ENCODE measurements around the gene YIPF6. TPM values are rescaled to one million over a fixed set of nuclear protein-coding genes. Genes with fewer than 3 reads are reported as not detected.
"Not testable (repeated sequence)": the region's sequence is repeated elsewhere in the genome, so short reads cannot be mapped to it uniquely, and the experiment has no call there.

Gene YIPF6
- total RNA-seq, 2 donors from 2014 or later, result 24.0 to 35.6 TPM

DNA sequence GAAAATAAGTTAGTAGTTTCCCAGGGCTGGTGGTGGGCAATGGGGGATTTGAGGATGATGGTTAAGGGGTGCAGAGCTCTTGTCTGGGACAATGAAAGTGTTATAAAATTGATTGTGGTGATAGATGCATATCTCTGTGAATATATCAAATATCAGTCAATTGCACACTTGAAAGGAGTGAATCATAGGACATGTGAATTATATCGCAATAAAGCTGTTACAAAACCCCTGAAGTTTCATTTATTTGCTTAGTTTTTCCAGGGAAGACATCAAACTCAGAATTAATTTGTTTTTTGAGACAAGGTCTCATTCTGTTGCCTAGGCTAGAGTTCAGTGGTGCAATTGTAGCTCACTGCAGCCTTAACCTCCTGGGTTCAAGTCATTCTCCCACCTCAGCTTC is 17.9 kb upstream of the YIPF6 start:
- ATAC-seq (ENCODE audit: insufficient number of reproducible peaks, low FRiP score, low read depth), result no peak
- Histone ChIP-seq H3K27ac (no peak overlapping the region), H3K4me1 (ENCODE audit: control insufficient read depth in 1 of 2, low read depth in 2 of 2) (no peaks in the 10 kb centered on the region), H3K36me3 (no peaks in the 10 kb centered on the region), H3K4me3 (no peak overlapping the region), H3K9me3 (no peaks in the 10 kb centered on the region), H3K27me3 (replicated peaks; ENCODE audit: insufficient read depth) (no peaks in the 10 kb centered on the region)
- TF ChIP-seq, protein P1, sequence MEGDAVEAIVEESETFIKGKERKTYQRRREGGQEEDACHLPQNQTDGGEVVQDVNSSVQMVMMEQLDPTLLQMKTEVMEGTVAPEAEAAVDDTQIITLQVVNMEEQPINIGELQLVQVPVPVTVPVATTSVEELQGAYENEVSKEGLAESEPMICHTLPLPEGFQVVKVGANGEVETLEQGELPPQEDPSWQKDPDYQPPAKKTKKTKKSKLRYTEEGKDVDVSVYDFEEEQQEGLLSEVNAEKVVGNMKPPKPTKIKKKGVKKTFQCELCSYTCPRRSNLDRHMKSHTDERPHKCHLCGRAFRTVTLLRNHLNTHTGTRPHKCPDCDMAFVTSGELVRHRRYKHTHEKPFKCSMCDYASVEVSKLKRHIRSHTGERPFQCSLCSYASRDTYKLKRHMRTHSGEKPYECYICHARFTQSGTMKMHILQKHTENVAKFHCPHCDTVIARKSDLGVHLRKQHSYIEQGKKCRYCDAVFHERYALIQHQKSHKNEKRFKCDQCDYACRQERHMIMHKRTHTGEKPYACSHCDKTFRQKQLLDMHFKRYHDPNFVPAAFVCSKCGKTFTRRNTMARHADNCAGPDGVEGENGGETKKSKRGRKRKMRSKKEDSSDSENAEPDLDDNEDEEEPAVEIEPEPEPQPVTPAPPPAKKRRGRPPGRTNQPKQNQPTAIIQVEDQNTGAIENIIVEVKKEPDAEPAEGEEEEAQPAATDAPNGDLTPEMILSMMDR (IDR thresholded peaks at IDR 0.05), result no peak
- DNase-seq (ENCODE audit: low spot score), result no peak

DNA sequence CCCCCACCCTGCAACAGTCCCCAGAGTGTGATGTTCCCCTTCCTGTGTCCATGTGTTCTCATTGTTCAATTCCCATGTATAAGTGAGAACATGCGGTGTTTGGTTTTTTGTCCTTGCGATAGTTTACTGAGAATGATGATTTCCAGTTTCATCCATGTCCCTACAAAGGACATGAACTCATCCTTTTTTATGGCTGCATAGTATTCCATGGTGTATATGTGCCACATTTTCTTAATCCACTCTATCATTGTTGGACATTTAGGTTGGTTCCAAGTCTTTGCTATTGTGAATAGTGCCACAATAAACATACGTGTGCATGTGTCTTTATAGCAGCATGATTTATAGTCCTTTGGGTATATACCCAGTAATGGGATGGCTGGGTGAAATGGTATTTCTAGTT is 12.7 kb upstream of the YIPF6 start:
- not testable (repeated sequence) for DNase-seq (ENCODE audit: low spot score); ATAC-seq (ENCODE audit: insufficient number of reproducible peaks, low FRiP score, low read depth); H3K27me3 ChIP-seq (replicated peaks; ENCODE audit: insufficient read depth); H3K27ac ChIP-seq; H3K4me1 ChIP-seq (ENCODE audit: control insufficient read depth in 1 of 2, low read depth in 2 of 2); H3K9me3 ChIP-seq; H3K36me3 ChIP-seq; H3K4me3 ChIP-seq

DNA sequence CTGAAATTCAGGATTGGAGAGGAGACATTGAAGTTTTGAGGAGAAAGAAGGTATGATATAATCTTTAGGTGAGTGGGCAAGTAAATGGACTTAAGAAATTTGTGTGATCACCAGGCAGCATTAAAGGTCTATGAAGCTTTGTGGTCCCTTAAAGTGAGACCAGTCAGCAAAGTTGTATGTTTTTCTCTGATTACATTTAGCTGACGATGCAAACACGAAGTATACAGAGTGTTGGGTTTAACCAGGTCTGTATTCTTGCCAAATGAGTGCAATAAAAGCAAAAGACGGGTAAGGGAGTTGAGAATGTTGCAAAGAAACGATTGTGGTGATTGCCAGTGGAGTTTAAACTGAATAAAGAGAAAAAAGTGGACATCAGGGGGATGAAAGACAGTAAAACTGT is 11.6 kb upstream of the YIPF6 start:
- no peak for ATAC-seq (ENCODE audit: insufficient number of reproducible peaks, low FRiP score, low read depth)
- H3K27me3 ChIP-seq (replicated peaks; ENCODE audit: insufficient read depth), result no peaks in the 10 kb centered on the region

DNA sequence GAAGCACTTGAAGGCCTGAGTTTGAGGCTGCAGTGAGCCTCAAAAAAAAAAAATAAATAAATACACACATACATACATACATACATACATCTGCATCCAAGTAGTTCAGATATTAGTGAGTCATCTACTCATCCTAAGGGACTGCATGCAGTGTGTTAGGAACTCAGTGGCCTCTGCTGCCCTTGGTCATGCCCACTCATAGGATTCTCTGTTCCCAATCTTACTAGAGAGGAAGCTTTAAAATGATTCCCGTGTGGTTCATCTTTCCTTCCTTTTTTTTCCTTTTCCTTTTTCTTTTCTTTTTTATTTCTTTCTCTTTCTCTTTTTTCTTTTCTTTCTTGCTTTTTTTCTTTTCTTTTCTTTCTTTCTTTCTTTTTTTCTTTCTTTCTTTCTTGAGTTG is 10.9 kb upstream of the YIPF6 start:
- Histone ChIP-seq H3K27ac (no peak overlapping the region), H3K9me3 (no peaks in the 10 kb centered on the region), H3K4me1 (ENCODE audit: control insufficient read depth in 1 of 2, low read depth in 2 of 2) (no peaks in the 10 kb centered on the region), H3K36me3 (no peaks in the 10 kb centered on the region), H3K4me3 (no peak overlapping the region), H3K27me3 (replicated peaks; ENCODE audit: insufficient read depth) (no peaks in the 10 kb centered on the region)
- TF ChIP-seq, protein P1 (IDR thresholded peaks at IDR 0.05), result no peak
- no peak for ATAC-seq (ENCODE audit: insufficient number of reproducible peaks, low FRiP score, low read depth)
- DNase-seq (ENCODE audit: low spot score), result no peak

More for the DNA sequence above, 11.6 kb upstream of the YIPF6 start:
- Histone ChIP-seq H3K36me3 (no peaks in the 10 kb centered on the region), H3K9me3 (no peaks in the 10 kb centered on the region), H3K27ac (no peak overlapping the region), H3K4me3 (no peak overlapping the region), H3K4me1 (ENCODE audit: control insufficient read depth in 1 of 2, low read depth in 2 of 2) (no peaks in the 10 kb centered on the region)
- TF ChIP-seq, protein P1 (IDR thresholded peaks at IDR 0.05), result no peak
- DNase-seq (ENCODE audit: low spot score), result no peak

DNA sequence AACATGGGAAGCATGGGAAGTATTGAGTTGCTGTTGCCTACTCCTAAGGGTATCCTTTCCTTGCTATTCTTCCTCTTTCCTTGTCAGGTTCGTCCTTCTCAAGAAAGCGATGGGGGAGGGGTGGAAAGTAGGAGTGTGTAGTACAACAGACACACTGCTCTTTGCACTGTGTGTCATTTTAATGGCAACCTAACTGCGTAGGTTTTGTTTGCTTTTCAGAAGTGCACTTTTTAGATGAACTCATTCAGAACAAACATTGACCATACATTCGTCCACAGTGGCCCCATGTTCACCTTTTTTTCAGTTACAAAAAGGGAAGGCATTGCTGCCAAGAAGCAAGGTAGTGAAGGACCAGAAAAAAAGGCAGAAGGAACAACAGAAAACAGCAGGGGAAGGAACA is 10.2 kb upstream of the YIPF6 start:
- Histone ChIP-seq H3K27ac (no peak overlapping the region), H3K27me3 (replicated peaks; ENCODE audit: insufficient read depth) (no peaks in the 10 kb centered on the region), H3K9me3 (no peaks in the 10 kb centered on the region), H3K4me3 (no peak overlapping the region), H3K4me1 (ENCODE audit: control insufficient read depth in 1 of 2, low read depth in 2 of 2) (no peaks in the 10 kb centered on the region), H3K36me3 (no peaks in the 10 kb centered on the region)
- DNase-seq (ENCODE audit: low spot score), result no peak
- TF ChIP-seq, protein P1 (IDR thresholded peaks at IDR 0.05), result no peak
- ATAC-seq (ENCODE audit: insufficient number of reproducible peaks, low FRiP score, low read depth), result no peak

DNA sequence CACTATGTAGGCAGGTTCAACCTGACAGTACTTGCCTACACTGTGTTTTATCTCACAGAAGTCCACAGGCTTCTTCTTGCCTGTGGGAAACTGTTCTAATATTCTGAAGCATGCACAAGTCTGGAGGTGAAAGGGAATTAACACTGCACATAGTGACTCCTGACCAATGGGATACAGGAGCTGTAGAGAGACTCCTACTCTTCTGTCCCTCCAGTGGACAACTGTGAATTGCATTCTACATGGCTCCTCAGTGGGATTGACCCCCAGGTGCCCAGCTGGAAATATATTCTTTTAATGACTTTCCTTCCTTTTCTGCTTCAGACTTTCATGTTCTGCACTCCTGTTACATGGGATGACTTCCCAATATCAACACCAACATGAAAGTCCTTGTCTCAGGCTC is 8.2 kb upstream of the YIPF6 start:
- no peaks in the 10 kb centered on the region for H3K27me3 ChIP-seq (replicated peaks; ENCODE audit: insufficient read depth)
- H3K27ac ChIP-seq, result no peak overlapping the region
- no peaks in the 10 kb centered on the region for H3K36me3 ChIP-seq
- ATAC-seq (ENCODE audit: insufficient number of reproducible peaks, low FRiP score, low read depth) (no peak), DNase-seq (ENCODE audit: low spot score) (no peak)
- TF ChIP-seq, protein P1 (IDR thresholded peaks at IDR 0.05), result no peak
- H3K4me1 ChIP-seq (ENCODE audit: control insufficient read depth in 1 of 2, low read depth in 2 of 2), result no peaks in the 10 kb centered on the region
- no peak overlapping the region for H3K4me3 ChIP-seq
- no peaks in the 10 kb centered on the region for H3K9me3 ChIP-seq

Measured in thoracic aorta (tissue), 2 donors.